GM20000 (cell line): ENCODE results near the gene DDX47.
"Not testable (repeated sequence)": the region's sequence is repeated elsewhere in the genome, so short reads cannot be mapped to it uniquely, and the experiment has no call there.

ENCODE experiments used
- DNase-seq: peaks from one replicate; pipeline ENCODE4 v3.0.0; 2012; ENCODE audit warnings: low spot score
- TF ChIP-seq, protein P1 (sequence below): IDR thresholded peaks from 2 replicates; pipeline ENCODE4 v1.5.1; 2012; ENCODE audit warnings: mild to moderate bottlenecking, control low read depth; ENCODE audit errors: extremely low read depth, missing control alignments

DDX47 gene

GRCh38 chr12:12797794-12798152 is 15.4 kb upstream of the DDX47 start:
- no peak for DNase-seq
- TF ChIP-seq, protein P1, sequence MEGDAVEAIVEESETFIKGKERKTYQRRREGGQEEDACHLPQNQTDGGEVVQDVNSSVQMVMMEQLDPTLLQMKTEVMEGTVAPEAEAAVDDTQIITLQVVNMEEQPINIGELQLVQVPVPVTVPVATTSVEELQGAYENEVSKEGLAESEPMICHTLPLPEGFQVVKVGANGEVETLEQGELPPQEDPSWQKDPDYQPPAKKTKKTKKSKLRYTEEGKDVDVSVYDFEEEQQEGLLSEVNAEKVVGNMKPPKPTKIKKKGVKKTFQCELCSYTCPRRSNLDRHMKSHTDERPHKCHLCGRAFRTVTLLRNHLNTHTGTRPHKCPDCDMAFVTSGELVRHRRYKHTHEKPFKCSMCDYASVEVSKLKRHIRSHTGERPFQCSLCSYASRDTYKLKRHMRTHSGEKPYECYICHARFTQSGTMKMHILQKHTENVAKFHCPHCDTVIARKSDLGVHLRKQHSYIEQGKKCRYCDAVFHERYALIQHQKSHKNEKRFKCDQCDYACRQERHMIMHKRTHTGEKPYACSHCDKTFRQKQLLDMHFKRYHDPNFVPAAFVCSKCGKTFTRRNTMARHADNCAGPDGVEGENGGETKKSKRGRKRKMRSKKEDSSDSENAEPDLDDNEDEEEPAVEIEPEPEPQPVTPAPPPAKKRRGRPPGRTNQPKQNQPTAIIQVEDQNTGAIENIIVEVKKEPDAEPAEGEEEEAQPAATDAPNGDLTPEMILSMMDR, result no peak

- DNase-seq, result no peak
- TF ChIP-seq, protein P1, result no peak
These were observed 14.7 kb upstream of the DDX47 start for GRCh38 chr12:12798480-12798879.

- DNase-seq, result no peak
- TF ChIP-seq, protein P1, result no peak
These were observed 13.8 kb upstream of the DDX47 start for GRCh38 chr12:12799163-12799920.

- no peak for DNase-seq
- TF ChIP-seq, protein P1, result no peak
These were observed 12.6 kb upstream of the DDX47 start for GRCh38 chr12:12800406-12801180.

DNA sequence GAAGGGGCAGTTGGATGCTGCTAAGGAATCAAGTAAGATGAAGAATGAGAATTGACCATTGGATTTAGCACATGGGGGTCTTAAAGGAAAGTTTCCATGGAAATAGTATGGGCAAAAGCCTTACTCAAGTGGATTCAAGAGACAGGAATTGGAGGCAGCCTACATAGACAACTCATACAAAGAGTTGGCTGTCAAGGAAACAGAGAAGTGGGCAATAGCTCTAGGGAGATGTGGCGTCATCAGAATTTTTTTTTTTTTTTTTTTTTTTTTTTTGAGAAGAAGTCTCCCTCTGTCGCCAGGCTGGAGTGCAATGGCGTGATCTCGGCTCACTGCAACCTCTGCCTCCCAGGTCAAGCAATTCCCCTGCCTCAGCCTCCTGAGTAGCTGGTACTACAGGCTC is 11.5 kb upstream of the DDX47 start:
- DNase-seq, result not testable (repeated sequence)

DNA sequence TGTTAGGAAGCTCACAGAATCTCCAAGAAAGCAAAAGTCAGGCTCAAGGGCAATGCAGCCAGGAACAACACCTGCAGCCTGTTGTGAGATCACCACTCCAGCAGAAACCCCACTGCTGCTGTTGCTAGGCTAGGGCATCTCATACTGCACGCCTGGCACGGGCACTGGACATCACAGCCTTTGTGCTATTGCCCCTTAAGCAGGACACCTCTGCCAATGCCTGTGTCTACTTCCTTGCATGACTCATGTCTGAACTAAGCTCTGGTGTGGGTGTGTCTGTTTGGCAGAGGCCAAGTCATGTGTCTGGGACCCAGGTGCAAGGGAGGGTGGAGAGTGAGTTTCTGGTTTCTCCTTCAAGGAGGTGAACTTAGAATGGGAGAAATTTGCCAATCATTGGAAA is 10.0 kb upstream of the DDX47 start:
- peak; percentile 57 for DNase-seq
- TF ChIP-seq, protein P1, result no peak

GRCh38 chr12:12804011-12804410 is 9.1 kb upstream of the DDX47 start:
- TF ChIP-seq, protein P1, result no peak
- DNase-seq, result no peak
